B cell (primary cell): ENCODE data around the gene RNF223.

Experiments
- EZH2 ChIP-seq: IDR thresholded peaks from 2 replicates; pipeline ENCODE4 v1.6.1; 2012; ENCODE audit warnings: borderline replicate concordance, low read depth, mild to moderate bottlenecking, moderate library complexity, low read length; ENCODE audit not compliant: insufficient read depth, poor library complexity, severe bottlenecking
- TF ChIP-seq, protein P1 (sequence below): fragments of 200-600 bp; IDR thresholded peaks from one replicate; pipeline ENCODE4 v1.8.0; 2022; ENCODE audit warnings: antibody characterized with exemption, mild to moderate bottlenecking

DNA sequence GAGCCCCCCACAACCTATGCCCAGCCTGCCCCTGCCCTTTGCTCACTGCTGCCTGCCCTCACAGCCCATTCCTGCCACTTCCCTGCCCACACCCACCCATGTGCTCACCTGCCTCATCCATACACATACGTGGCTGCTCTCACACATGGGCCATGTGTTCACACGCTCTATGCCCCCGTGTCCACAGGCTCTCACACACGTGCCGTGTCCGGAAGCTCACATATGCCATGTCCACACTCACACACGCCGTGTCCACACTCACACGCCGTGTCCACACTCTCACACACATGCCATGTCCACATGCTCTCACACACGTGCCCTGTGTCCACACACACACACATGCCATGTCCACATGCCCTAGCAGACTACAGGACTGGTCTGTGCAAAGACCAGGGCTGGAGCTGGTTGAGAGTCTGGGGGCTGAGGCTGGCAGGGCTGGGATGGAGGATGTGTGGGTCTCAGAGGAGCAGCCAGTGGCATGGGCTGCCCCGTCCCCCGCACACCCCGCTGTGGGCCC lies 583 bp upstream of the RNF223 start:
- TF ChIP-seq, protein P1, sequence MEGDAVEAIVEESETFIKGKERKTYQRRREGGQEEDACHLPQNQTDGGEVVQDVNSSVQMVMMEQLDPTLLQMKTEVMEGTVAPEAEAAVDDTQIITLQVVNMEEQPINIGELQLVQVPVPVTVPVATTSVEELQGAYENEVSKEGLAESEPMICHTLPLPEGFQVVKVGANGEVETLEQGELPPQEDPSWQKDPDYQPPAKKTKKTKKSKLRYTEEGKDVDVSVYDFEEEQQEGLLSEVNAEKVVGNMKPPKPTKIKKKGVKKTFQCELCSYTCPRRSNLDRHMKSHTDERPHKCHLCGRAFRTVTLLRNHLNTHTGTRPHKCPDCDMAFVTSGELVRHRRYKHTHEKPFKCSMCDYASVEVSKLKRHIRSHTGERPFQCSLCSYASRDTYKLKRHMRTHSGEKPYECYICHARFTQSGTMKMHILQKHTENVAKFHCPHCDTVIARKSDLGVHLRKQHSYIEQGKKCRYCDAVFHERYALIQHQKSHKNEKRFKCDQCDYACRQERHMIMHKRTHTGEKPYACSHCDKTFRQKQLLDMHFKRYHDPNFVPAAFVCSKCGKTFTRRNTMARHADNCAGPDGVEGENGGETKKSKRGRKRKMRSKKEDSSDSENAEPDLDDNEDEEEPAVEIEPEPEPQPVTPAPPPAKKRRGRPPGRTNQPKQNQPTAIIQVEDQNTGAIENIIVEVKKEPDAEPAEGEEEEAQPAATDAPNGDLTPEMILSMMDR: no peak
- TF ChIP-seq EZH2: no peak
